ENCODE results near the gene SYNGAP1.

DNA sequence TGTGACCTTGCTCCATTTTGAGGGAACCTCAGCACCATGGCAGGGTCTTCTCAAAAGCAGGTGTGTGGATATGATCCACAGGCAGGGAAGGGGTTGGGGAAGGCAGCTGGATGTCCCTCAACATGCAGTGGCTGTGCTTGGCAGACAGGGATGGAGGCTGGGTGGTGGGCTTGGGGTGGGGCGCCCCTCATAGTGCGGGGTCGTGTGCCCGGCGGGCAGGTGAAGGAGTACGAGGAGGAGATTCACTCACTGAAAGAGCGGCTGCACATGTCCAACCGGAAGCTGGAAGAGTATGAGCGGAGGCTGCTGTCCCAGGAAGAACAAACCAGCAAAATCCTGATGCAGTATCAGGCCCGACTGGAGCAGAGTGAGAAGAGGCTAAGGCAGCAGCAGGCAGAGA, 26.5 kb downstream of the SYNGAP1 start:
- TF ChIP-seq, protein P1, sequence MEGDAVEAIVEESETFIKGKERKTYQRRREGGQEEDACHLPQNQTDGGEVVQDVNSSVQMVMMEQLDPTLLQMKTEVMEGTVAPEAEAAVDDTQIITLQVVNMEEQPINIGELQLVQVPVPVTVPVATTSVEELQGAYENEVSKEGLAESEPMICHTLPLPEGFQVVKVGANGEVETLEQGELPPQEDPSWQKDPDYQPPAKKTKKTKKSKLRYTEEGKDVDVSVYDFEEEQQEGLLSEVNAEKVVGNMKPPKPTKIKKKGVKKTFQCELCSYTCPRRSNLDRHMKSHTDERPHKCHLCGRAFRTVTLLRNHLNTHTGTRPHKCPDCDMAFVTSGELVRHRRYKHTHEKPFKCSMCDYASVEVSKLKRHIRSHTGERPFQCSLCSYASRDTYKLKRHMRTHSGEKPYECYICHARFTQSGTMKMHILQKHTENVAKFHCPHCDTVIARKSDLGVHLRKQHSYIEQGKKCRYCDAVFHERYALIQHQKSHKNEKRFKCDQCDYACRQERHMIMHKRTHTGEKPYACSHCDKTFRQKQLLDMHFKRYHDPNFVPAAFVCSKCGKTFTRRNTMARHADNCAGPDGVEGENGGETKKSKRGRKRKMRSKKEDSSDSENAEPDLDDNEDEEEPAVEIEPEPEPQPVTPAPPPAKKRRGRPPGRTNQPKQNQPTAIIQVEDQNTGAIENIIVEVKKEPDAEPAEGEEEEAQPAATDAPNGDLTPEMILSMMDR (optimal IDR thresholded peaks at IDR 0.05 in 1 of 3, IDR thresholded peaks at IDR 0.05 in 1 of 3, conservative IDR thresholded peaks at IDR 0.05 in 1 of 3; ENCODE audit: extremely low read depth in 1 of 3, insufficient read depth in 2 of 3, low read length in 3 of 3): no peak
- TF ChIP-seq EZH2 (IDR thresholded peaks at IDR 0.05; ENCODE audit: low read length): no peak
